Omental fat pad (tissue), 4 donors: ENCODE measurements around the gene USP4. TPM values are rescaled to one million over a fixed set of nuclear protein-coding genes. Genes with fewer than 3 reads are reported as not detected.
A peak's percentile ranks its signal among the peaks of the same experiment; 100 is the strongest.

Experiments
- ATAC-seq: fragments of 150-250 bp; one replicate; pipeline ENCODE4 v1.9.1; 2016; ENCODE audit warnings: mild to moderate bottlenecking, moderate library complexity; ENCODE audit not compliant: low FRiP score
- DNase-seq: peaks from one replicate; pipeline ENCODE4 v3.0.0-alpha.2; 2019; ENCODE audit warnings: low spot score
- CTCF ChIP-seq, 3 donors: fragments of 450-650 bp; IDR thresholded peaks; one replicate each; pipeline ENCODE4 v1.5.1; 2016 to 2017; ENCODE audit warnings: antibody characterized with exemption in 3 of 3, mild to moderate bottlenecking in 3 of 3, moderate library complexity in 2 of 3
- total RNA-seq, 4 donors: library from RNA; depleted of rRNA; stranded (reverse); fragments of >200 nt; gene quantifications; one replicate each; pipeline ENCODE4 v1.1.0, GENCODE V29; 2016

Gene USP4
- total RNA-seq, 4 donors from 2014 or later = 17.3 to 43.3 (median 34.6) TPM

- no peak for TF ChIP-seq CTCF (IDR thresholded peaks at IDR 0.05)
- ATAC-seq (peak; percentile 84), DNase-seq (peak; percentile 71)
Measured at GRCh38 chr3:49276475-49277382, 63.1 kb downstream of the USP4 start, which contains the start of gene C3orf62. Gene C3orf62, minus strand, starts transcription at chr3:49277232. Its CDS starts 360 bp downstream, at chr3:49276872.

- DNase-seq (no peak), ATAC-seq (no peak)
- no peak for TF ChIP-seq CTCF (IDR thresholded peaks at IDR 0.05)
Measured at GRCh38 chr3:49273825-49274532, 65.9 kb downstream of the USP4 start.

- DNase-seq (no peak), ATAC-seq (no peak)
- no peak for TF ChIP-seq CTCF (IDR thresholded peaks at IDR 0.05)
Measured at GRCh38 chr3:49271047-49271446, 68.8 kb downstream of the USP4 start.

- no peak for DNase-seq
- no peak for ATAC-seq
- no peak for TF ChIP-seq CTCF (IDR thresholded peaks at IDR 0.05)
Measured at GRCh38 chr3:49270156-49270500, 69.7 kb downstream of the USP4 start.

GRCh38 chr3:49269443-49270155, 70.3 kb downstream of the USP4 start:
- TF ChIP-seq CTCF (IDR thresholded peaks at IDR 0.05) = no peak
- ATAC-seq (no peak), DNase-seq (no peak)

- no peak for DNase-seq
- no peak for ATAC-seq
- TF ChIP-seq CTCF (IDR thresholded peaks at IDR 0.05) = no peak
Measured at GRCh38 chr3:49266410-49267095, 73.3 kb downstream of the USP4 start.
